ENCODE data around the gene GBA3.

Gene GBA3

DNA sequence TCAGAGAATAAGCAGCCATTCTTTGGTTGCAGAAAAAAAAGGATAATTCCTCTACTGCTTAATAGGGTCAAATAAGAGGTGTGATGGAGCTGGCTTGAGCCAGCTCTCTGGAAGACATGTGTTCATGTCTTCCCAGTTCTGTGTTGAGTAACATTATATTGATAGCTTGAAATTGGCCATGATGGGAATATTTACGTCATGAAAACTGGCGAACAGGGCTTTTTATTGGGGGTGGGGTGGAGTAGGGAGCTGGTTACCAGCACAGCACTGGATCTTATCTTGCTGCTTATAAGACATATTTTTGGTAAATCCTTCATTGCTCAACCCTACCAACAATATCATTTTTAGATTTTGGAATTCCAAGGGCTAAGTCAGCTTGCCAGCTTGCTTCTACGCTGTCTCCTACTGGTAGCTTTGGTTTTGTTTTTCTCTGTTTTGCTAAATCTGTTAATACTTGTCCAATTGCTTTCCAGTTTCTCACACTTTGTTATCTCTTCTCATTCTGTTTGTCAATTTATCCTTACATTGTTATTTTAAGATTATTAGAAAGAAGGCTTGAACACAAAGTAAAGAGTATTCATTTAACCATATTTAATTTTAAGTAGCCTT, 25.3 kb upstream of the GBA3 start:
- peak; percentile 3 to 89 for DNase-seq (ENCODE audit: low read depth in 2 of 2)
- no peak overlapping the region for H3K4me3 ChIP-seq (replicated peaks in 1 of 2; ENCODE audit: low read depth in 2 of 2, low read length in 2 of 2)
- TF ChIP-seq, protein P1, sequence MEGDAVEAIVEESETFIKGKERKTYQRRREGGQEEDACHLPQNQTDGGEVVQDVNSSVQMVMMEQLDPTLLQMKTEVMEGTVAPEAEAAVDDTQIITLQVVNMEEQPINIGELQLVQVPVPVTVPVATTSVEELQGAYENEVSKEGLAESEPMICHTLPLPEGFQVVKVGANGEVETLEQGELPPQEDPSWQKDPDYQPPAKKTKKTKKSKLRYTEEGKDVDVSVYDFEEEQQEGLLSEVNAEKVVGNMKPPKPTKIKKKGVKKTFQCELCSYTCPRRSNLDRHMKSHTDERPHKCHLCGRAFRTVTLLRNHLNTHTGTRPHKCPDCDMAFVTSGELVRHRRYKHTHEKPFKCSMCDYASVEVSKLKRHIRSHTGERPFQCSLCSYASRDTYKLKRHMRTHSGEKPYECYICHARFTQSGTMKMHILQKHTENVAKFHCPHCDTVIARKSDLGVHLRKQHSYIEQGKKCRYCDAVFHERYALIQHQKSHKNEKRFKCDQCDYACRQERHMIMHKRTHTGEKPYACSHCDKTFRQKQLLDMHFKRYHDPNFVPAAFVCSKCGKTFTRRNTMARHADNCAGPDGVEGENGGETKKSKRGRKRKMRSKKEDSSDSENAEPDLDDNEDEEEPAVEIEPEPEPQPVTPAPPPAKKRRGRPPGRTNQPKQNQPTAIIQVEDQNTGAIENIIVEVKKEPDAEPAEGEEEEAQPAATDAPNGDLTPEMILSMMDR (IDR thresholded peaks at IDR 0.05; ENCODE audit: low read depth, low read length), result no peak

DNA sequence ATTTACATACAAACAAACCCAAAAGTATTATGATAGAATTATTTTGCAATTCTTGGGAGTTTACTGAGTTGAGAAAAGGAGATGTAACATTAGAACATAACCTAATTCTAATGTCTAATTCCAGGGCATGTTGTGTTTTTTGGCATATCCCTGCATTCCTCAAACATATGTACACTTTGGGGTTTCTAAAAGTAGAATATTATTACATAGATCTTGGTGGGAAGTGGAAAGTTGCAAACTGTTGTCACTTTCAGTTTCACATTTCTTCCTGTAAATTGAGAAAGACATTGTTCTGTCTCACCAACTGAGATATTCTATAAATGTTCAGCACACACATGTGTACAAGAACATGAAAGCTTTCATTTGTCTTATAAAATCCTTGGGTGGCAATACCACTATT, 24.4 kb upstream of the GBA3 start:
- TF ChIP-seq, protein P1 (IDR thresholded peaks at IDR 0.05; ENCODE audit: low read depth, low read length), result no peak
- H3K4me3 ChIP-seq (replicated peaks in 1 of 2; ENCODE audit: low read depth in 2 of 2, low read length in 2 of 2), result no peak overlapping the region
- peak; percentile 58 to 73 for DNase-seq (ENCODE audit: low read depth in 2 of 2)

DNA sequence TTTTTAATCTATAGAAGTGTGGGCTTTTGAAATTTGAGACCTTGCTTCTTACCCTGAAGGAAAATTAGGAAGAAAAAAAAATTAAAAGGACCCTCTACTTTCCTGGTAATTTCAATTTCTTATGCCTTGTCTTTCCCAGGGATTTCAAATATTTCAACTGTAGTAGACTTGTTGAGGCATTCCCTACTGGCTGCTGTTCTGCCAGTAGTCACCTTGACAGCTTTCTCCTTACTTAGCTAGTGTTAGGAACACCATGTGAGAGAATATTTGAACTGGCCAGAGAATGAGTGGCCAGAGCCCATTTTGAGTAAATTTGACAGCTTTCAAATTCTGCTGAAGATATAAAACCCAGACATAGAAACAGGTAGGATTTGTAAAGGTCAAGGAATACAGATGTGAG, 24.0 kb upstream of the GBA3 start:
- H3K4me3 ChIP-seq (replicated peaks in 1 of 2; ENCODE audit: low read depth in 2 of 2, low read length in 2 of 2), result no peak overlapping the region
- TF ChIP-seq, protein P1 (IDR thresholded peaks at IDR 0.05; ENCODE audit: low read depth, low read length), result no peak
- DNase-seq (ENCODE audit: low read depth in 2 of 2), result no peak

DNA sequence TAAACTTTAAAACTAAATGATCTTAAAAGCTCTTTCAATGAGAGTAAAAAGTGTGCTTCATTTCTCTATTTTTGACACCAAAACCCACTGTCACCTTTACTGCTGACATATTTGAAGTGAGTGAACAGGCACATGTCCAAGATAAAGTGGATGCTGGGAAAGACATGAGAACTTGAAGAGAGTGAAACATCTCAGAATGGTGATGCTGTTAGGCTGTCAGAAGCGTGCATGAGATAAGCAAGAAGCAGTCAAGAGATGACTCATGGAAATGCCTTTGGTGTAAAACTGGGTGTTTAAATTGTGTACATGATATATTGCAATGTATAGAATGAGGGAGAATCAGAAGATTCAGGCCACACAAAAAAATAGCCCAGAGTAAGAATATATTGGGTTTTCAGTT, 21.8 kb upstream of the GBA3 start:
- TF ChIP-seq, protein P1 (IDR thresholded peaks at IDR 0.05; ENCODE audit: low read depth, low read length), result no peak
- no peak overlapping the region for H3K4me3 ChIP-seq (replicated peaks in 1 of 2; ENCODE audit: low read depth in 2 of 2, low read length in 2 of 2)
- DNase-seq (ENCODE audit: low read depth in 2 of 2), result peak; percentile 13 to 52

DNA sequence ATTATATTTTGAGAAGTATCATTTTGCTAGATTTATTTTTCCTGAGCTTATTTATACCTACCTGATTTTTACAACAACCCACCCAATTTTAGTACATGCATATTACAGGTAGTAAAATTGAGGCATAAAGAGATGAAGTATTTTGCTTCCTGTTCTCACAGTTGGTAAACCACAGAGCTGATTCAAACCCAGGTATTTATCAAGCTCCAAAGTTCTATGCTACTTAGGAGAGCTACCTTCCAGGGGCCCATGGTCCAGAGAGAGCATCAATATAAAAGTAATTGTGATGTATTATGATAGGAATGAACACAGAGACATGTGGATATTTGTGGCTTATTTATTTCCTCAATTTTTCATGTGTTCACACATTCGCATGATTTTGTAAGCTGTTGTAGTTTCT, 20.2 kb upstream of the GBA3 start:
- no peak overlapping the region for H3K4me3 ChIP-seq (replicated peaks in 1 of 2; ENCODE audit: low read depth in 2 of 2, low read length in 2 of 2)
- TF ChIP-seq, protein P1 (IDR thresholded peaks at IDR 0.05; ENCODE audit: low read depth, low read length), result no peak
- DNase-seq (ENCODE audit: low read depth in 2 of 2), result no peak

DNA sequence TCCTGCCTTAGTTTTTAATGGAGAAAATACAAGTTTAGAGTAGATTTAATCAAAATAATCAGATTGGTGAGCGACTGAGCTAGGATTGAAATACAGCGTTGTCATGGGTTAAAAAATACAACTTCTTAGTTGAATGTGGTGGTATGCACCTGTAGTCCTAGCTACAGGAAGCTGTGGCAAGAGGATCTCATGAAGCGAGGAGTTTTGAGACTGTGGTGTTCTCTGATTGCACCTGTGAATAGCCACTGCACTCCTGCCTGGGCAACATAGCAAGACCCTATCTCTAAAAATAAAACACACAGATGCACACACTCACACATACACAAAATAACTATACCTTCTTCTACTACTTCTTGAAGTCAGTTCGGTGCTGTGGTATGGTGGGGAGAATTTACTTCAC, 19.8 kb upstream of the GBA3 start:
- no peak overlapping the region for H3K4me3 ChIP-seq (replicated peaks in 1 of 2; ENCODE audit: low read depth in 2 of 2, low read length in 2 of 2)
- no peak for DNase-seq (ENCODE audit: low read depth in 2 of 2)
- TF ChIP-seq, protein P1 (IDR thresholded peaks at IDR 0.05; ENCODE audit: low read depth, low read length), result no peak

DNA sequence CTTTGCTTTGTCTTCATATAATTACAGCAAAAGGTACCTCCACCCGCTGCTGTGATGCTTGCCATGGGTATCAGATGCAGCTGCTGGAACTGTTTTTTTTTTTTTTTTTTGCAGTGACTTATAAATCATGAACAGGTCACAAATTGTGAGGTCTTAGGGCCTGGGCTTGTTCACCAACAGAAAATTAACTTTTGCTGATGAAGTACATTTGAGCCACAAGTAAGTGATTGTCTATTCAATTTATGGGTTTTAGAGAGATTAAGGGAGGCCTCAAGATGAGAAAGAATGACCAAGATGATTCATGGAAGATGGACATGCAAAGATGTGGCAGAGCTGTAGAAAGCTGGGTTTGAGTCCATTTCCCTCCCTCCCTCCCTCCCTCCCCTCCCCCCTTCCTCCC, 18.0 kb upstream of the GBA3 start:
- TF ChIP-seq, protein P1 (IDR thresholded peaks at IDR 0.05; ENCODE audit: low read depth, low read length), result no peak
- DNase-seq (ENCODE audit: low read depth in 2 of 2), result no peak
- no peak overlapping the region for H3K4me3 ChIP-seq (replicated peaks in 1 of 2; ENCODE audit: low read depth in 2 of 2, low read length in 2 of 2)
